ENCODE data around the gene SUCNR1.
"Not testable (repeated sequence)": the region's sequence is repeated elsewhere in the genome, so short reads cannot be mapped to it uniquely, and the experiment has no call there.

The SUCNR1 gene

GRCh38 chr3:151919446-151919845 lies 46.0 kb downstream of the SUCNR1 start:
- no peaks in the 10 kb centered on the region for H3K27me3 ChIP-seq (ENCODE audit: low read depth, low read length)

GRCh38 chr3:151923901-151924300 lies 50.5 kb downstream of the SUCNR1 start:
- H3K36me3 ChIP-seq (ENCODE audit: control insufficient read depth in 1 of 2, insufficient read depth in 2 of 2, low read length in 2 of 2): no peaks in the 10 kb centered on the region
- H3K9me3 ChIP-seq (ENCODE audit: control insufficient read depth in 1 of 2, low read length in 2 of 2): peaks cover 0 to 5% of the 10 kb centered on the region in 2 donors
- no peaks in the 10 kb centered on the region for H3K27me3 ChIP-seq (ENCODE audit: low read depth, low read length)
- no peak overlapping the region for H3K27ac ChIP-seq (ENCODE audit: low read length)
- no peaks in the 10 kb centered on the region for H3K4me1 ChIP-seq (ENCODE audit: control insufficient read depth in 1 of 2, insufficient read depth in 2 of 2, low read length in 2 of 2)
- no peak overlapping the region for H3K4me3 ChIP-seq (ENCODE audit: low read depth in 1 of 2, low read length in 2 of 2)

More at GRCh38 chr3:151919446-151919845, 46.0 kb downstream of the SUCNR1 start:
- no peak overlapping the region for H3K27ac ChIP-seq (ENCODE audit: low read length)
- H3K9me3 ChIP-seq (ENCODE audit: control insufficient read depth in 1 of 2, low read length in 2 of 2): peaks cover 0 to 5% of the 10 kb centered on the region in 2 donors
- H3K4me3 ChIP-seq (ENCODE audit: low read depth in 1 of 2, low read length in 2 of 2): no peak overlapping the region
- H3K4me1 ChIP-seq (ENCODE audit: control insufficient read depth in 1 of 2, insufficient read depth in 2 of 2, low read length in 2 of 2): no peaks in the 10 kb centered on the region
- H3K36me3 ChIP-seq (ENCODE audit: control insufficient read depth in 1 of 2, insufficient read depth in 2 of 2, low read length in 2 of 2): no peaks in the 10 kb centered on the region

GRCh38 chr3:151924753-151925152 lies 51.3 kb downstream of the SUCNR1 start:
- H3K27ac ChIP-seq (ENCODE audit: low read length): no peak overlapping the region
- H3K27me3 ChIP-seq (ENCODE audit: low read depth, low read length): no peaks in the 10 kb centered on the region
- H3K36me3 ChIP-seq (ENCODE audit: control insufficient read depth in 1 of 2, insufficient read depth in 2 of 2, low read length in 2 of 2): no peaks in the 10 kb centered on the region
- H3K4me3 ChIP-seq (ENCODE audit: low read depth in 1 of 2, low read length in 2 of 2): no peak overlapping the region
- no peaks in the 10 kb centered on the region for H3K4me1 ChIP-seq (ENCODE audit: control insufficient read depth in 1 of 2, insufficient read depth in 2 of 2, low read length in 2 of 2)
- H3K9me3 ChIP-seq (ENCODE audit: control insufficient read depth in 1 of 2, low read length in 2 of 2): peaks cover 0 to 5% of the 10 kb centered on the region in 2 donors

- peaks cover 0 to 5% of the 10 kb centered on the region in 2 donors for H3K9me3 ChIP-seq (ENCODE audit: control insufficient read depth in 1 of 2, low read length in 2 of 2)
- H3K4me1 ChIP-seq (ENCODE audit: control insufficient read depth in 1 of 2, insufficient read depth in 2 of 2, low read length in 2 of 2): no peaks in the 10 kb centered on the region
- H3K27me3 ChIP-seq (ENCODE audit: low read depth, low read length): no peaks in the 10 kb centered on the region
- no peak overlapping the region for H3K4me3 ChIP-seq (ENCODE audit: low read depth in 1 of 2, low read length in 2 of 2)
- no peaks in the 10 kb centered on the region for H3K36me3 ChIP-seq (ENCODE audit: control insufficient read depth in 1 of 2, insufficient read depth in 2 of 2, low read length in 2 of 2)
- H3K27ac ChIP-seq (ENCODE audit: low read length): no peak overlapping the region
Measured at GRCh38 chr3:151925419-151925818, 52.0 kb downstream of the SUCNR1 start.

- Histone ChIP-seq H3K36me3 (ENCODE audit: control insufficient read depth in 1 of 2, insufficient read depth in 2 of 2, low read length in 2 of 2) (no peaks in the 10 kb centered on the region), H3K9me3 (ENCODE audit: control insufficient read depth in 1 of 2, low read length in 2 of 2) (peaks cover 0 to 3% of the 10 kb centered on the region in 2 donors), H3K27me3 (ENCODE audit: low read depth, low read length) (no peaks in the 10 kb centered on the region), H3K4me1 (ENCODE audit: control insufficient read depth in 1 of 2, insufficient read depth in 2 of 2, low read length in 2 of 2) (no peaks in the 10 kb centered on the region), H3K27ac (ENCODE audit: low read length) (no peak overlapping the region), H3K4me3 (ENCODE audit: low read depth in 1 of 2, low read length in 2 of 2) (no peak overlapping the region)
Measured at GRCh38 chr3:151925876-151926275, 52.4 kb downstream of the SUCNR1 start.

- no peaks in the 10 kb centered on the region for H3K4me1 ChIP-seq (ENCODE audit: control insufficient read depth in 1 of 2, insufficient read depth in 2 of 2, low read length in 2 of 2)
- H3K4me3 ChIP-seq (ENCODE audit: low read depth in 1 of 2, low read length in 2 of 2): no peak overlapping the region
- no peaks in the 10 kb centered on the region for H3K27me3 ChIP-seq (ENCODE audit: low read depth, low read length)
- no peak overlapping the region for H3K27ac ChIP-seq (ENCODE audit: low read length)
- no peaks in the 10 kb centered on the region for H3K9me3 ChIP-seq (ENCODE audit: control insufficient read depth in 1 of 2, low read length in 2 of 2)
- H3K36me3 ChIP-seq (ENCODE audit: control insufficient read depth in 1 of 2, insufficient read depth in 2 of 2, low read length in 2 of 2): no peaks in the 10 kb centered on the region
Measured at GRCh38 chr3:151926956-151927355, 53.5 kb downstream of the SUCNR1 start.

- not testable (repeated sequence) for H3K36me3 ChIP-seq (ENCODE audit: control insufficient read depth in 1 of 2, insufficient read depth in 2 of 2, low read length in 2 of 2); H3K4me3 ChIP-seq (ENCODE audit: low read depth in 1 of 2, low read length in 2 of 2); H3K27me3 ChIP-seq (ENCODE audit: low read depth, low read length); H3K4me1 ChIP-seq (ENCODE audit: control insufficient read depth in 1 of 2, insufficient read depth in 2 of 2, low read length in 2 of 2); H3K9me3 ChIP-seq (ENCODE audit: control insufficient read depth in 1 of 2, low read length in 2 of 2); H3K27ac ChIP-seq (ENCODE audit: low read length)
Measured at GRCh38 chr3:151927915-151928525, 54.6 kb downstream of the SUCNR1 start.

GRCh38 chr3:151931171-151931570 lies 57.7 kb downstream of the SUCNR1 start:
- Histone ChIP-seq H3K4me1 (ENCODE audit: control insufficient read depth in 1 of 2, insufficient read depth in 2 of 2, low read length in 2 of 2) (no peaks in the 10 kb centered on the region), H3K27ac (ENCODE audit: low read length) (no peak overlapping the region), H3K36me3 (ENCODE audit: control insufficient read depth in 1 of 2, insufficient read depth in 2 of 2, low read length in 2 of 2) (no peaks in the 10 kb centered on the region), H3K4me3 (ENCODE audit: low read depth in 1 of 2, low read length in 2 of 2) (no peak overlapping the region), H3K27me3 (ENCODE audit: low read depth, low read length) (no peaks in the 10 kb centered on the region), H3K9me3 (ENCODE audit: control insufficient read depth in 1 of 2, low read length in 2 of 2) (no peaks in the 10 kb centered on the region)

GRCh38 chr3:151933234-151933853 lies 59.9 kb downstream of the SUCNR1 start:
- H3K4me3 ChIP-seq (ENCODE audit: low read depth in 1 of 2, low read length in 2 of 2): no peak overlapping the region
- H3K27me3 ChIP-seq (ENCODE audit: low read depth, low read length): no peaks in the 10 kb centered on the region
- H3K27ac ChIP-seq (ENCODE audit: low read length): no peak overlapping the region
- H3K4me1 ChIP-seq (ENCODE audit: control insufficient read depth in 1 of 2, insufficient read depth in 2 of 2, low read length in 2 of 2): no peaks in the 10 kb centered on the region
- H3K9me3 ChIP-seq (ENCODE audit: control insufficient read depth in 1 of 2, low read length in 2 of 2): no peaks in the 10 kb centered on the region
- no peaks in the 10 kb centered on the region for H3K36me3 ChIP-seq (ENCODE audit: control insufficient read depth in 1 of 2, insufficient read depth in 2 of 2, low read length in 2 of 2)

All from muscle layer of duodenum (tissue), 2 donors.